ENCODE data around the gene GALNT12.

- TF ChIP-seq EZH2 (IDR thresholded peaks at IDR 0.05; ENCODE audit: low read length) (no peak), CTCF (optimal IDR thresholded peaks at IDR 0.05 in 1 of 3, IDR thresholded peaks at IDR 0.05 in 1 of 3, conservative IDR thresholded peaks at IDR 0.05 in 1 of 3; ENCODE audit: extremely low read depth in 1 of 3, insufficient read depth in 2 of 3, low read length in 3 of 3) (peak in 1 of 3 experiments; percentile 14)
Observed at GRCh38 chr9:98781588-98782383, 25.7 kb upstream of the GALNT12 start.
